ENCODE results near the gene CDH24.
A peak's percentile ranks its signal among the peaks of the same experiment; 100 is the strongest.
"Not testable (repeated sequence)": the region's sequence is repeated elsewhere in the genome, so short reads cannot be mapped to it uniquely, and the experiment has no call there.

CDH24 gene

DNA sequence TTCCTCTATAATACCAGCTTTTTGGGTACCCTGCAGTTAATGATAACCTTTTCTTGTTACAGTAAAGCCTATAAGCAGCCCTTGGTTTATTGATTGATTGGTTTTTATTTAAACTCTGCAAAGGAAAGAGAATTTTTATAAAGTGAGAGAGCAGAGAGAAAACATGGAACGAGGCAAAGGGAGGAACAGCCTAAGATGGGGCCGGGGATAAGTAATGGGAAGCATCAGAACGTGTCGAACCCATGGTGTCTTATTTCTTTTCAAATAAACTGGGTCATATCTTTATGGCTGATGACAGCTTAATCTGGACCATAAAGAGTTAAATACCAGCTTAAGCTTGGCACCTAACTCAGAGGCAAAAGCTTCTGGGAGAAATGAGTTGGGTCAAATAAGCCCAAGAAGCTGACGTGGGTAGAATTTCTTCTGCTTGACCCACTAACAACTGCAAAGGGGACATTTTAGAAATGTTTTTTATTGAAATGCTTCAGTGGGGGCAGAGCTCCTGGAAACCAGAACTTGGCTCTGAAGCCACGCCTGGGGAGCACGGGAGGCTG, 35.4 kb downstream of the CDH24 start:
- Histone ChIP-seq H3K4me1 (no peaks in the 10 kb centered on the region; the same call in 1 of the 2 replicates), H3K36me3 (replicated peaks) (peaks cover 29% of the 10 kb centered on the region), H3K4me3 (no peak overlapping the region), H3K9me3 (no peaks in the 10 kb centered on the region), H3K27me3 (ENCODE audit: low read depth) (no peaks in the 10 kb centered on the region)
- in situ Hi-C loops (cut with MboI; ENCODE audit: low sequenced_read_pairs) = no loop called here
- no peak for DNase-seq (ENCODE audit: low spot score in 2 of 2)

GRCh38 chr14:23021434-23021833, 35.9 kb downstream of the CDH24 start:
- H3K36me3 ChIP-seq (replicated peaks) = peaks cover 23% of the 10 kb centered on the region
- in situ Hi-C loops (cut with MboI; ENCODE audit: low sequenced_read_pairs) = no loop called here
- H3K4me1 ChIP-seq = no peaks in the 10 kb centered on the region; the same call in 1 of the 2 replicates
- no peak overlapping the region for H3K4me3 ChIP-seq
- no peaks in the 10 kb centered on the region for H3K9me3 ChIP-seq
- H3K27me3 ChIP-seq (ENCODE audit: low read depth) = no peaks in the 10 kb centered on the region
- DNase-seq (ENCODE audit: low spot score in 2 of 2) = no peak

- Histone ChIP-seq H3K4me3 (no peak overlapping the region), H3K4me1 (no peaks in the 10 kb centered on the region; the same call in 1 of the 2 replicates), H3K9me3 (no peaks in the 10 kb centered on the region), H3K27me3 (ENCODE audit: low read depth) (no peaks in the 10 kb centered on the region), H3K36me3 (replicated peaks) (peaks cover 13% of the 10 kb centered on the region)
- DNase-seq (ENCODE audit: low spot score in 2 of 2) = no peak
- in situ Hi-C loops (cut with MboI; ENCODE audit: low sequenced_read_pairs) = no loop called here
These were observed 36.9 kb downstream of the CDH24 start for GRCh38 chr14:23020143-23021128.

- Histone ChIP-seq H3K4me3 (no peak overlapping the region), H3K36me3 (replicated peaks) (peaks cover 4% of the 10 kb centered on the region), H3K4me1 (no peaks in the 10 kb centered on the region; the same call in 1 of the 2 replicates), H3K9me3 (no peaks in the 10 kb centered on the region), H3K27me3 (ENCODE audit: low read depth) (no peaks in the 10 kb centered on the region)
- in situ Hi-C loops (cut with MboI; ENCODE audit: low sequenced_read_pairs) = no loop called here
- DNase-seq (ENCODE audit: low spot score in 2 of 2) = no peak
These were observed 39.2 kb downstream of the CDH24 start for GRCh38 chr14:23018107-23018506.

- Histone ChIP-seq H3K27me3 (ENCODE audit: low read depth) (no peaks in the 10 kb centered on the region), H3K9me3 (no peaks in the 10 kb centered on the region), H3K4me1 (no peaks in the 10 kb centered on the region; the same call in 1 of the 2 replicates), H3K36me3 (replicated peaks) (peaks cover 4% of the 10 kb centered on the region), H3K4me3 (no peak overlapping the region)
- DNase-seq (ENCODE audit: low spot score in 2 of 2) = no peak
- in situ Hi-C loops (cut with MboI; ENCODE audit: low sequenced_read_pairs) = no loop called here
These were observed 40.2 kb downstream of the CDH24 start for GRCh38 chr14:23017091-23017490.

DNA sequence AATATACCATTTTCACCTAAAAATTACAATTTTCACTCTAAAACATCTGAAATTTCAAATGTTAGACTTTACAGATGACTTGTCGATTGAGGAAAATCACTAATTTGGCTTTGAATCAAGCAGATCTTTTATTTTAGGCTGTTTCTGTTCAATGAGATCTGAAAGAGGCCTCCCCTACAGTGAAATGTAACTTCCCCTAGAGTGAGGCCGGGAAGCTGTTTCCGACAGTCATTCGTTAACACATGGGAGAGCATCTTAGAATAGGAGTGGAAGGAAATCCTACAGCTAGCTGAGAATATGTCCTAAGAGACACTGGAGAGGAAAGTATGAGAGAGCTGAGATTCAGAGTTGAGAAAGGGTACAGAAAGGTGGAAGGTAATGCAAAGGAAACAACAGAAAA, 41.7 kb downstream of the CDH24 start:
- Histone ChIP-seq H3K4me3 (no peak overlapping the region), H3K4me1 (no peaks in the 10 kb centered on the region; the same call in 1 of the 2 replicates), H3K27me3 (ENCODE audit: low read depth) (no peaks in the 10 kb centered on the region), H3K9me3 (no peaks in the 10 kb centered on the region), H3K36me3 (replicated peaks) (peaks cover 2% of the 10 kb centered on the region)
- in situ Hi-C loops (cut with MboI; ENCODE audit: low sequenced_read_pairs) = no loop called here
- DNase-seq (ENCODE audit: low spot score in 2 of 2) = no peak

DNA sequence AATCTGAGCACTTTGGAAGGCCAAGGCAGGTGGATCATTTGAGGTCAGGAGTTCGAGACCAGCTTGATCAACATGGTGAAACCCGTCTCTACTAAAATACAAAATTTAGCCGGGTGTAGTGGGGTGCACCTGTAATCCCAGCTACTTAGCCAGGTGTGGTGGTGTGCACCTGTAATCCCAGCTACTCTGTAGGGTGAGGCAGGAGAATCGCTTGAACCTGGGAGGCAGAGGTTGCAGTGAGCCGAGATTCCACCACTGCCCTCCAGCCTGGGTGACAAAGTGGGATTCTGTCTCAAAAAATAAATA, 43.6 kb downstream of the CDH24 start:
- DNase-seq (ENCODE audit: low spot score in 2 of 2); in situ Hi-C loops (cut with MboI; ENCODE audit: low sequenced_read_pairs); H3K27me3 ChIP-seq (ENCODE audit: low read depth): not testable (repeated sequence)

GRCh38 chr14:23013054-23013748, 44.1 kb downstream of the CDH24 start:
- no peak for DNase-seq (ENCODE audit: low spot score in 2 of 2)
- Histone ChIP-seq H3K27me3 (ENCODE audit: low read depth) (no peaks in the 10 kb centered on the region), H3K36me3 (replicated peaks) (no peaks in the 10 kb centered on the region), H3K4me3 (no peak overlapping the region), H3K4me1 (peaks cover 16% of the 10 kb centered on the region), H3K9me3 (no peaks in the 10 kb centered on the region)
- in situ Hi-C loops (cut with MboI; ENCODE audit: low sequenced_read_pairs) = no loop called here

More for the DNA sequence above, 43.6 kb downstream of the CDH24 start:
- peaks cover 12% of the 10 kb centered on the region for H3K4me1 ChIP-seq
- not testable (repeated sequence) for H3K36me3 ChIP-seq (replicated peaks); H3K9me3 ChIP-seq; H3K4me3 ChIP-seq

DNA sequence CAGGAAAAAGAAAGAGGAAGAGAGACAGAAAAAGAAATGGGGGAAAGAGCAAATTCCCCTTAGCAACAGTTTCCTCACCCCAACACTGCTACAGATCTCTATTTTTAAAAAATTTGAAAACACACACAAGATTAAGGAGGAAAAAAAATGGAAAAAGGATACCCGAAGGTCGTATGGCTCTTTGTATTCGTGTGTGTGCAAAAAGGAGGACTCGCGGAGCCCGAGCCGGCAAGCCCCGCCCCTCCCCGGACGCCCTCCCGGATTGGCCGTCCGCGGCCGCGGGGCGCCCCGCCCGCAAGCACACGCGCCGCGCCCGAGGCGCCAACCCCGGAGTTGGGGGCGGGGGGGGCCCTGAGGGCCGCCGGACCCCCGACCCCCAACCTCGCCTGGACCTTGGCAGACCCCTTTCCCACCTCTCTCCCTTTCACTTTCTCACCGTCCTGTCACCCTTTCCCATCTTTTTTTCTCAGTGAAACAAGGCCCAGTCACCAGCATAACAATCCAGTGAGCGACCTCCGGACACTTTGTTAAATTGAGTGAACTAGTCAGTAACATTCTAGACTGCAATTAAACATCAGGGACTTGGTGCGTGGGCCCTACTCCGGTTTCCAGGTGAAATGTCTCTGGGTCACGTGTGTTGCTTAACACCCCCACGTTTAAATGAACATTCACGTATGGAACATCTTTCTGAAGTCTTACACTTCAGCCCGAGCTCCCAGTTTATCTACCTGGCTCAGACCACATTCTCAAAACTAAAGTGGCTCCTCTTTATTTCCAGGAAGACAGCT, 47.2 kb downstream of the CDH24 start, which contains the start of gene C14orf93:
C14orf93 (minus strand) TSS at position 205 of the 788 bp plus-strand sequence. CDS start 11,120 bp downstream, outside the sequence.
- in situ Hi-C loops (cut with MboI; ENCODE audit: low sequenced_read_pairs) = no loop called here
- peak; percentile 68 to 91 for DNase-seq (ENCODE audit: low spot score in 2 of 2)

GRCh38 chr14:23009483-23009938, 47.8 kb downstream of the CDH24 start:
- Histone ChIP-seq H3K27me3 (ENCODE audit: low read depth) (no peaks in the 10 kb centered on the region), H3K4me1 (peaks cover 29% of the 10 kb centered on the region), H3K36me3 (replicated peaks) (no peaks in the 10 kb centered on the region), H3K4me3 (peak overlapping the region; percentile 33), H3K9me3 (no peaks in the 10 kb centered on the region)
- in situ Hi-C loops (cut with MboI; ENCODE audit: low sequenced_read_pairs) = no loop called here
- no peak for DNase-seq (ENCODE audit: low spot score in 2 of 2)

More for the DNA sequence above, 47.2 kb downstream of the CDH24 start, which contains the start of gene C14orf93:
- peak within 1 kb of the TSS; percentile 33 for H3K4me3 ChIP-seq
- no peaks in the 10 kb centered on the region for H3K9me3 ChIP-seq
- H3K4me1 ChIP-seq = peaks cover 29% of the 10 kb centered on the region
- no peaks in the 10 kb centered on the region for H3K27me3 ChIP-seq (ENCODE audit: low read depth)
- H3K36me3 ChIP-seq (replicated peaks) = no peaks in the 10 kb centered on the region

DNA sequence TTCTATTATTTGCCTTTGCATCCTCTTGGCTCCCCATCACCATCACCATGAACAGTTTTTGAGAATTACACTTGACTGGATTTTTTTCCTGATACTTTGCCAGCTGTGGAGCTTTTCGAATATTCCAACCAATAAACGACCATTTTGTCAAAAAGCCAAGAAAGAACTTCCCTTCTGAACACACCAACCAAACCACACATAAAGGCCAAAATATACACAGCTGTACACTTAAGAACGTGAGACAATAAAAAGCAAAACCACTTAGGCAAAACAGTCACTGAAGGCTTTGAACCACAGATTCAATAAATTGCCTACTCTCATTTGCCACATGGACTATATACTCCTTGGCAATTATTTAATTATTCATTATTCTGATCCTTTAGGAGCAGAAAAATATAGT, 48.5 kb downstream of the CDH24 start:
- in situ Hi-C loops (cut with MboI; ENCODE audit: low sequenced_read_pairs) = no loop called here
- Histone ChIP-seq H3K4me1 (peaks cover 29% of the 10 kb centered on the region), H3K36me3 (replicated peaks) (no peaks in the 10 kb centered on the region), H3K4me3 (no peak overlapping the region; the same call in 1 of the 2 replicates), H3K27me3 (ENCODE audit: low read depth) (no peaks in the 10 kb centered on the region), H3K9me3 (no peaks in the 10 kb centered on the region)
- no peak for DNase-seq (ENCODE audit: low spot score in 2 of 2)

DNA sequence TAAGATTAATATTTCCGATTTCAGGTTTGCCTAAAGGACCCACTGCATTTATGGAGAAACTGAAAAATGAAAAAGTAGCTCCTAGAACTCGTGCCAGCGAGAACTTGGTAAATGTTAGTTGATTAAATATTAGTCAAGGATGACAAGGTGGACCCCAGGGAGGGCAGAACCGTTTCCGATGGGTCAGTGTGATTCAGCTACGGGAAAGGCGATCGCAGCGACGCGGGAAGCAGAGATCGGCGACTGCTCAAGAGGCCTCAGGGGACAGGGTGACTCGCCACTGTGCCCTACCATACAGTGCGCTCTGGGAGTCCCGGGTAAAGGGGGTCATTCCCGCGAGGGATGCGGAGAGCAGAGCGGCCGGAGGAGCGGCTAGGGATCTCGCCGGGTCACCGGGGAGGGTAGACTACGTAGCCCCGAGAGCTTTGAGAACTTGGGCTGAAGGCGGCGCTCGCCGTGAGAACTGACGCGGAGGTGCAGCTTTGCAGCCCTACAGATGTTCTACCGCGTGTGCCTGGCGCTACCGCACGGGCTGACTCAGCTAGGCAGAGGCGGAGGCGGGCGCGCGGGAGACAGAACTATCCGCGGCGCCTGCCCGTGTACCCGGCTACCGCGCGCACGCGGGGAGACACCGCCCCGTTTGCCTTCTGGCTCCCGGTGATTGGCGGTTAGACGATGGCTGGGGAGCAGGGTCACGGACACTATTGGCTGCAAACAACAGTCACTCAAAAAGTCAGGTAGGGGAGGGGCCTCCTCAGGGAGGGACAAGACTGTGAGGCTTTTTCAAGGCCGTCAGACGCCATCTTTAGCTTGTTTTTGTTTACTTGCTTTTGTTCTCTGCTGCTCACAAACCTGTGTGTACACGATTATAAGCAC, 50.5 kb downstream of the CDH24 start:
- H3K4me1 ChIP-seq = peaks cover 29% of the 10 kb centered on the region
- H3K27me3 ChIP-seq (ENCODE audit: low read depth) = no peaks in the 10 kb centered on the region
- no peaks in the 10 kb centered on the region for H3K36me3 ChIP-seq (replicated peaks)
- H3K9me3 ChIP-seq = no peaks in the 10 kb centered on the region
- peak; percentile 97 for DNase-seq (ENCODE audit: low spot score in 2 of 2)
- in situ Hi-C loops (cut with MboI; ENCODE audit: low sequenced_read_pairs) = no loop called here
- peak overlapping the region; percentile 52 for H3K4me3 ChIP-seq
